CD4-positive, alpha-beta T cell (primary cell): ENCODE data around the gene ARL14EP. TPM values are rescaled to one million over a fixed set of nuclear protein-coding genes. Genes with fewer than 3 reads are reported as not detected.

Experiments
- ATAC-seq: fragments of 200-7000 bp; cut with Tn5 transposase; one replicate; pipeline ENCODE4 v1.10.0; 2022; ENCODE audit warnings: mild to moderate bottlenecking; ENCODE audit not compliant: poor library complexity
- CTCF ChIA-PET: fragments of 350-600 bp; sonication (Branson Sonifier 250); formaldehyde crosslinking; loops from one replicate; lab custom pipeline; 2021; ENCODE audit warnings: antibody characterized with exemption, inconsistent platforms; lab: Charles Lee
- POLR2A ChIA-PET: fragments of 350-600 bp; sonication (Branson Sonifier 250); formaldehyde crosslinking; loops from one replicate; lab custom pipeline; 2021; ENCODE audit warnings: antibody characterized with exemption, inconsistent platforms; lab: Charles Lee
- DNase-seq, 14 experiments: peaks; one replicate each; pipeline ENCODE4 v3.0.0-alpha.2; 2013 to 2020; ENCODE audit warnings: mixed read lengths in 2 of 14
- H3K27ac ChIP-seq, 2 donors: one replicate each; pipeline versions ENCODE4 v1.5.1 to v1.7.0; 2013; ENCODE audit warnings: low read length in 2 of 2, low read depth in 1 of 2, mild to moderate bottlenecking in 1 of 2
- H3K27me3 ChIP-seq, 2 experiments: 1 replicate in 1 of 2; 2 replicates in 1 of 2; pipeline versions ENCODE4 v1.6.1 to v1.7.0; 2013; ENCODE audit warnings: low read length in 2 of 2, control low read depth in 1 of 2, mild to moderate bottlenecking in 1 of 2, moderate library complexity in 1 of 2; ENCODE audit not compliant: insufficient read depth in 2 of 2, control insufficient read depth in 1 of 2
- H3K36me3 ChIP-seq: one replicate; pipeline ENCODE4 v1.6.1; 2013; ENCODE audit warnings: low read length, control low read depth; ENCODE audit not compliant: insufficient read depth
- H3K4me1 ChIP-seq: one replicate; pipeline ENCODE4 v1.6.1; 2013; ENCODE audit warnings: low read length, control low read depth; ENCODE audit not compliant: insufficient read depth
- H3K4me3 ChIP-seq: one replicate; pipeline ENCODE4 v1.5.1; 2013; ENCODE audit warnings: mild to moderate bottlenecking, low read length, moderate library complexity
- H3K9me3 ChIP-seq, 2 experiments: 1 replicate in 1 of 2; 2 replicates in 1 of 2; pipeline versions ENCODE4 v1.6.1 to v1.7.0; 2013; ENCODE audit warnings: low read length in 2 of 2, mild to moderate bottlenecking in 2 of 2, control low read depth in 1 of 2, moderate library complexity in 1 of 2; ENCODE audit not compliant: control insufficient read depth in 1 of 2, insufficient read depth in 1 of 2
- H3K27ac Mint-ChIP-seq: one replicate; pipeline ENCODE4 v1.8.0; 2020; ENCODE audit warnings: mixed read lengths
- H3K27me3 Mint-ChIP-seq: one replicate; pipeline ENCODE4 v1.8.0; 2021; ENCODE audit warnings: mixed read lengths
- H3K36me3 Mint-ChIP-seq: one replicate; pipeline ENCODE4 v1.8.0; 2021; ENCODE audit warnings: low read depth, mixed read lengths
- H3K4me1 Mint-ChIP-seq: one replicate; pipeline ENCODE4 v1.8.0; 2021; ENCODE audit warnings: low read depth, mixed read lengths
- H3K4me3 Mint-ChIP-seq: one replicate; pipeline ENCODE4 v1.8.0; 2020; ENCODE audit warnings: mild to moderate bottlenecking, mixed read lengths
- H3K9me3 Mint-ChIP-seq: one replicate; pipeline ENCODE4 v1.8.0; 2020; ENCODE audit warnings: mixed read lengths
- intact Hi-C, 2 experiments: fragments of 100-400 bp; cut with DNase I in 1 of 2; cut with micrococcal nuclease in 1 of 2; formaldehyde crosslinking; loops; one replicate each; pipeline versions ENCODE4 v1.15.1 to v1.9.0; 2023 to 2025; cut with DNase I, micrococcal nuclease
- total RNA-seq, 174 experiments: library from RNA in 2 of 174; stranded (reverse) in 2 of 174; gene quantifications; one replicate each; pipeline ENCODE4 v1.2.3 and lab custom pipeline; 2021 to 2026
- TF ChIP-seq, protein P1 (sequence below): fragments of 200-600 bp; IDR thresholded peaks from one replicate; pipeline ENCODE4 v1.8.0; 2022; ENCODE audit warnings: antibody characterized with exemption, mild to moderate bottlenecking

The ARL14EP gene
- total RNA-seq, 2 experiments from 2014 or later, result 48.1 to 49.7 TPM

DNA sequence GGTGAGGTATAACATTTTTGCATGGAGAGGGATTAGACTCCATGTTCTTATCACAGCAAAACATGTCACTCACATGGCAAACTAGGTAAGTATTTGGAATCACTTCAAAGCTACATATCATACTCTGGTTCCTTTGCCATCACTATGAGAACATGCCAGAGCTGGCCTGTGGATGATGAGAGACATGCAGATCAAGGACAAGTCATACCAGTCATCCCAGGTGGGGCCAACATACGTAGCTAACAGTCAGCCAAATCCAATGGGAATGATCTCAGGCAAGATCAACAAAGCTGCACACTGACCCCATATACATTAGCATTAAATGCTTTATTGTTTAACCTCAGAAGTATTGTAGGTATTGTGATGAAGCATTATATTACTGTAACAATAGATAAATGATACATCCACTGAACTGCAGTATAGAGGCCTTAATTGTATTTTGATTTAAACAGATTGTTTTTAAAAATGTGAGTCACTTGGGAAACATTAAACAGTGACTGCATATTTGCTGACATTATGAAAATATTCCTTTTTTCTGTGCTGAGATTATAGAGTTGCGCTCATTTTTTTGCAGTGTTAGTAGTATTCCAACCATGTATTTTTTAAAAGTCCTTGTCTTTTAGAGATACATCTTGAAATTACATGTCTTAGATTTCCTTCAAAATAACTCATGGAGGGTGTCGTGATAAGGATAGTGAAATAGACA is 37.3 kb upstream of the ARL14EP start:
- no peaks in the 10 kb centered on the region for H3K9me3 Mint-ChIP-seq
- Histone ChIP-seq H3K4me3 (no peak overlapping the region), H3K27ac (no peak overlapping the region), H3K9me3 (no peaks in the 10 kb centered on the region), H3K4me1 (peaks cover 15% of the 10 kb centered on the region), H3K27me3 (no peaks in the 10 kb centered on the region), H3K36me3 (no peaks in the 10 kb centered on the region)
- ATAC-seq, result no peak
- H3K4me3 Mint-ChIP-seq, result no peak overlapping the region
- H3K36me3 Mint-ChIP-seq, result no peaks in the 10 kb centered on the region
- H3K27ac Mint-ChIP-seq, result no peak overlapping the region
- no peak for DNase-seq
- ChIA-PET CTCF (no interaction called here), POLR2A (no interaction called here)
- H3K27me3 Mint-ChIP-seq, result no peaks in the 10 kb centered on the region
- intact Hi-C loops, result no loop called here
- H3K4me1 Mint-ChIP-seq, result peaks cover 21% of the 10 kb centered on the region
- TF ChIP-seq, protein P1, sequence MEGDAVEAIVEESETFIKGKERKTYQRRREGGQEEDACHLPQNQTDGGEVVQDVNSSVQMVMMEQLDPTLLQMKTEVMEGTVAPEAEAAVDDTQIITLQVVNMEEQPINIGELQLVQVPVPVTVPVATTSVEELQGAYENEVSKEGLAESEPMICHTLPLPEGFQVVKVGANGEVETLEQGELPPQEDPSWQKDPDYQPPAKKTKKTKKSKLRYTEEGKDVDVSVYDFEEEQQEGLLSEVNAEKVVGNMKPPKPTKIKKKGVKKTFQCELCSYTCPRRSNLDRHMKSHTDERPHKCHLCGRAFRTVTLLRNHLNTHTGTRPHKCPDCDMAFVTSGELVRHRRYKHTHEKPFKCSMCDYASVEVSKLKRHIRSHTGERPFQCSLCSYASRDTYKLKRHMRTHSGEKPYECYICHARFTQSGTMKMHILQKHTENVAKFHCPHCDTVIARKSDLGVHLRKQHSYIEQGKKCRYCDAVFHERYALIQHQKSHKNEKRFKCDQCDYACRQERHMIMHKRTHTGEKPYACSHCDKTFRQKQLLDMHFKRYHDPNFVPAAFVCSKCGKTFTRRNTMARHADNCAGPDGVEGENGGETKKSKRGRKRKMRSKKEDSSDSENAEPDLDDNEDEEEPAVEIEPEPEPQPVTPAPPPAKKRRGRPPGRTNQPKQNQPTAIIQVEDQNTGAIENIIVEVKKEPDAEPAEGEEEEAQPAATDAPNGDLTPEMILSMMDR, result no peak

DNA sequence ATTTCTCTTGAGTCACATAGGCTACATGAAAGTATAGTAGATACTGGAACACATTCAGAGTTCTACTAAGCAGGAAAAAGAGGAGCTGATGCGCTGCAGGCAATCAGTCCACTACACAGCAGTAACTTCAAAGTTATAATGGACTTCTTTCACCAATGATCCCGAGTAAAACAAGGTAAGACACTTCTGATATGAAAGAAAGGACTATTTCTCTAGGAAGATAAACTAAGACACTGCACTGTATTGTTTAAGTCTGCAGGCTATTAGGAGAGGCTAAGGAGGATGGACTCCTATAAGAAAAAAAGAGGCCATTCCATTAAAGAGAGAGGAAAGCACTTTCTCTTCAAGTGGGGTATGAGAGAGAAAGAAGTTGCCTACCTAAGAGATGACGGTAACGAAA is 31.6 kb upstream of the ARL14EP start:
- intact Hi-C loops, result no loop called here
- no peak overlapping the region for H3K27ac Mint-ChIP-seq
- H3K27me3 ChIP-seq, result no peaks in the 10 kb centered on the region
- TF ChIP-seq, protein P1, result no peak
- H3K36me3 ChIP-seq, result no peaks in the 10 kb centered on the region
- CTCF ChIA-PET, result no interaction called here
- H3K27me3 Mint-ChIP-seq, result peaks cover 7% of the 10 kb centered on the region
- POLR2A ChIA-PET, result no interaction called here
- H3K4me1 ChIP-seq, result no peaks in the 10 kb centered on the region
- no peak overlapping the region for H3K4me3 Mint-ChIP-seq
- H3K4me3 ChIP-seq, result no peak overlapping the region
- no peaks in the 10 kb centered on the region for H3K4me1 Mint-ChIP-seq
- H3K9me3 Mint-ChIP-seq, result no peaks in the 10 kb centered on the region
- ATAC-seq (no peak), DNase-seq (no peak)
- no peaks in the 10 kb centered on the region for H3K36me3 Mint-ChIP-seq
- no peak overlapping the region for H3K27ac ChIP-seq
- no peaks in the 10 kb centered on the region for H3K9me3 ChIP-seq

DNA sequence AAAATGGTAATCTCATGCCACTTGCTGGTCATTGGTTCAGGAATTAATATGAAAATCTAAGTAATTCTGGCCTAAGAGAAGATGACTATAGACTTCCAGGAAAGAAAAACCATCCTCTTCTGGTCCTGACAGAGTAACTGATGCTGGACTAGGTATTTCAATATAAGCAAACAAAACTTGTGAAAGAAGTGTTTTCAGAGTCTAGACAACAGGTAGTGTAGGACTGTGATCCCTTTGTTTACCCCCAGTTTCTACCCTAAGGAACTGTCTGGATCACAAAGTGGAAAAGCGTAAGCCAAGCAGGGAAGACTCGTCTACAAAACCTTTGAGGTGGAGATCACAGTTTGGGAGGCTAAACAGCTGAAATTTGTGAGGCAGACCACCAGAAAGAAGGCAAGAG is 30.4 kb upstream of the ARL14EP start:
- intact Hi-C loops, result no loop called here
- Mint-ChIP-seq H3K4me3 (no peak overlapping the region), H3K4me1 (no peaks in the 10 kb centered on the region), H3K36me3 (no peaks in the 10 kb centered on the region), H3K27ac (no peak overlapping the region), H3K27me3 (peaks cover 7% of the 10 kb centered on the region), H3K9me3 (no peaks in the 10 kb centered on the region)
- TF ChIP-seq, protein P1, result no peak
- Histone ChIP-seq H3K36me3 (no peaks in the 10 kb centered on the region), H3K4me1 (no peaks in the 10 kb centered on the region), H3K9me3 (no peaks in the 10 kb centered on the region), H3K27me3 (no peaks in the 10 kb centered on the region), H3K27ac (no peak overlapping the region), H3K4me3 (no peak overlapping the region)
- ChIA-PET CTCF (no interaction called here), POLR2A (no interaction called here)
- ATAC-seq, result no peak
- no peak for DNase-seq
